Stimulated activated CD4-positive, alpha-beta T cell treated with anti-CD3 and anti-CD28 coated beads, Interleukin-12 subunit alpha, Interleukin-12 subunit beta, amount 100 ng/mL, for 48 hours (primary cell): ENCODE results near the gene LIPT1.
A peak's percentile ranks its signal among the peaks of the same experiment; 100 is the strongest.
"Not testable (repeated sequence)": the region's sequence is repeated elsewhere in the genome, so short reads cannot be mapped to it uniquely, and the experiment has no call there.

Experiments
- DNase-seq, 3 donors: peaks; one replicate each; pipeline ENCODE4 v3.0.0-alpha.2; 2020; ENCODE audit warnings: low read depth in 2 of 3, low spot score in 1 of 3

LIPT1 gene

DNA sequence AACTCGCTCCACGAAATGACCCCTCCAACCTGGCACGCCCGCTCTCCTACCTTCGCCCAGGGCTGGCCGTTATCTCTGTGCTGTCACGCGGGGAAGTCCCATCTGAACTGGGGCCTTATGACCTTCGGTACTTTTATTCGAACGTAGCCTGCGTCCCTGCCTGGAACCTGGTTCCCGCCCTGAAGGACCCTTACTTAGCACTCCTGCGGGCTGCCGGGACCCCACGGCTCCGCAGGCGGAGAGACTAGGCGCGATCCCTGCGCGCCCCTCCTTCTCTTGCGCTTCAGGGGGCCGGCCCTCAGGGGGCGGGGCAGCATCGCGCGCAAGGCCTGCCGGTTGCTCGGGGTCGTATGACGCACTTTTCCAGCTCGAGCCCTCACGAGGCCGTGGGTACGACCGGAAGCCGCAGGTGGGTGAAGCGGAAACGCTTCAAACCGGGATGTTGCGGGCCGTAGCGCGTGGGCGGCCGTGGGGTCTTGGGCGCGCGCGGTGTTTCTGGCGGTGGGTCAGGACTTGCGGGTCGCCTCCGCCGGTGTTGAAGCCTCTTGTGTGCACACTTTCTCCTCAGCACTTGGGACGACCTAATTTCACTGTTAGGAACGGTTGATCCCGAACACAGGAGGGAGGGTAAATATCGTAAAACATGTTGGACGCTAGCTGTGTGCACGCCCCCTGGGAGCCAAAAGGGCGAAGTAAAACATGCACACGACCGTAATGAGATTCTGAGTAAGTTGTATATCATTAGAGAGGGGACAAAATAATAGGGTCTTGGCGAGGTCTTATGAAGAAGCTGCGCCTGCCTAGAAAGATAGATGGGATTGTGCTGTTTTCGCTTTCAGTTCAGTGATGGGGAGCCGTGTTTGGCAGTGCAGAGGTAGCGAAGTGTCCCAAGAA is at the start of gene LIPT1, which contains the start of gene TSGA10:
Gene LIPT1, plus strand, starts transcription at position 325 of the 894 bp plus-strand sequence. CDS start 6,991 bp downstream, outside the sequence.
Gene TSGA10, minus strand, starts transcription at position 300 of the 894 bp plus-strand sequence. CDS start 45,503 bp downstream, outside the sequence.
- peak; percentile 84 to 90 (median 86) for DNase-seq

DNA sequence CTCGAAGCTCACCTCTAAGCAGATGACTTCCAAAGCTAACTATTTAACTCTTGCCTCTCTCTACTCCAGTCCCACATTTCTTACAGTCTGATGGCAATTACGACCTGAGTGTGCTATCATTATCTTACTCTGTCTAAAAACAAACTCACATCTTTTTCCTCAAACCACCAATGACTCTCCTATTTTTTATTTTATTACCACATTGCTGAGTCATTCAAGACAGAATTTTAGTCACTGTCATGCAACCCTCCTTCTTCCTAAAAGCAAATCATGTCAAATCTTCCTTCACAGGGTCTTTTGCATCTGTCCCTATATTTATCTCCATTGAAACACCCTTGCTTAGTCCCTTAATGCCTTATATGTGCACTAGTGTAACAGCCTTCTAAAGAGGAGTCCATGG is 47.9 kb upstream of the LIPT1 start:
- no peak for DNase-seq

DNA sequence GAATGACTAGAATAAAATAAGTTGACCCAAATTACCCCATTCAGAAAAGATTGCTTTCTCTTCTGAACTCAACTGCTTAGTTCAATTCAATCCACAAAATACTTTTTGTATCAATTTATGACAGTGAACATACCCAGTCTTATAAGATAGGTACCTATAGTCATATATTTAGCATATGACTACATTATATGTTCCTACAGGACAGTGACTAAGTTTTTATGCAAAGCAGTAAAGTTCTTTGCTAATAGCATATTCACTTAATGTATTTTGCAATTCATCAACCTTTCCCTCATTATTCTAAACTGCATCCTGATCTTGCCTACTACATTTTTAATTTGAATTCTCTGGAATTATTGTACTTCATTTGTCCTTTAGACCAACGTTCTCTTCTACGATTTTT is 43.5 kb upstream of the LIPT1 start:
- no peak for DNase-seq

GRCh38 chr2:99111945-99112344 is 42.8 kb upstream of the LIPT1 start:
- DNase-seq, result no peak

GRCh38 chr2:99112617-99113016 is 42.1 kb upstream of the LIPT1 start:
- DNase-seq, result no peak

DNA sequence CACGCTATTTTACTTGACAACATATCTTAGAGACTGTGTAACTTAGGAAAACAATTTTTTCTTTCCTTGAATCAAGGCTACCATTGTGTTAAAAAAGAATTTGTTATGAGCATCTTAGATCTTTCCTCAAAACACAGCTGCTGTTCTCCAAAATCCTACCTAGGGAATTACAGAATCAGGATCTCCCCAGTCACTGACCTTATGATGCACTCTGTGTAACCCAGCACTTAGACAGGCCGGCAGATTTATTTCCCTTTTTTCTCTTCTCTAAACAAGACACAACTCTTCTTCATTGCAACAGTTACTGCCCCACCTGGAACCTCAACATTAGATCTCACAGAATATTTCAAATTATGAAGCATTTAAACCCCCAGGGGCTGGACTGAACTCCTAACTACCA is 26.8 kb upstream of the LIPT1 start:
- DNase-seq, result no peak

GRCh38 chr2:99135044-99135556 is 19.7 kb upstream of the LIPT1 start:
- DNase-seq, result not testable (repeated sequence)

GRCh38 chr2:99139003-99139402 is 15.8 kb upstream of the LIPT1 start:
- no peak for DNase-seq

DNA sequence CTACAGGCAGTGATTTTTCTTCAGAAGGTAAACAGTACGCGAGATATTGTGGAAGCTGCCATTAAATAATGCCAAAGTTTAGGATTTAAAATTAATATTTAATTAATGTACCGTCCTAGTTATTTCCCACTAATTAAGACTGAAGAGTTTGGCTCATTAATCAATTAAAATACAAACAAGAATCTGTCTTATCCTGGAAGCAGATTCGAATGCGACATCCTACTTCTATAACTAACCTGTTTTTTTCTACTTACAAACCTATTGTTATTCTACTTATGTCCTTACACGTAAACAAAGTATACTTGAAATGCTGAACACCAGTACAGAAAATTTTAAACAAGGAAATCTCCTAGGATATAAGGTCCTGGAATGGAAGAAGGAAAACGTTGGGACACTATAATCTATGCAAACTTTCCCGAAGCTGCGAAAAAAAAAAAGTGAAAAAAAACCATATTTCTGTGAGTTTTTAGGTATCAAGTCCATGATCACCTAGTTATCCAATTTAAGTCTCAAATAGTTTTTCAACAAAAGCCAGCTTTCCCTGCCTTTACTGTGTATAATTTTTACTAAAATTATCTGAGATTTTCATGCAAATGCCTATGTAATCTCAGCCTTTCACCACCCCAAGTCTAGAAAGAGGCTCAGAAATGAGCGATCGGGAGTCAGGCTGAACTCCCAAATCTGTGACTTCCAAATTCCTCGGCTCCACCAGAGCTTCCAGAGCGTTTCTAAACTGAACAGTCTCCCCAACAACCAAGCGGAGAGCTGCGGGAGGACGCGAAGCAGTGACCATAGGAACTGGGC is 14.5 kb upstream of the LIPT1 start:
- no peak for DNase-seq

DNA sequence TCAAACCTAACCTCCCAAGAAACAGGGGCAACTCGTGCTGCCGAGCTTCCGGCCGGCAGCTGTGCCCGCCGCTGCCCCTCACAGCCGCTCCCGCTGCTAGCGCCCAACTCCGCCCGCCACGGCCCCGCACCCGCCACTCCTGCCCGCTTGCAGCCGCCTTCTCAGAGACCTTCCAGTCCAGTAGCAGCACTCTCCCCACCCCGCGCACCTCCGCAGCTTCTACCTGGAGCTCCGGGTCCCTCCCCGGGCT is 14.0 kb upstream of the LIPT1 start:
- DNase-seq, result no peak

DNA sequence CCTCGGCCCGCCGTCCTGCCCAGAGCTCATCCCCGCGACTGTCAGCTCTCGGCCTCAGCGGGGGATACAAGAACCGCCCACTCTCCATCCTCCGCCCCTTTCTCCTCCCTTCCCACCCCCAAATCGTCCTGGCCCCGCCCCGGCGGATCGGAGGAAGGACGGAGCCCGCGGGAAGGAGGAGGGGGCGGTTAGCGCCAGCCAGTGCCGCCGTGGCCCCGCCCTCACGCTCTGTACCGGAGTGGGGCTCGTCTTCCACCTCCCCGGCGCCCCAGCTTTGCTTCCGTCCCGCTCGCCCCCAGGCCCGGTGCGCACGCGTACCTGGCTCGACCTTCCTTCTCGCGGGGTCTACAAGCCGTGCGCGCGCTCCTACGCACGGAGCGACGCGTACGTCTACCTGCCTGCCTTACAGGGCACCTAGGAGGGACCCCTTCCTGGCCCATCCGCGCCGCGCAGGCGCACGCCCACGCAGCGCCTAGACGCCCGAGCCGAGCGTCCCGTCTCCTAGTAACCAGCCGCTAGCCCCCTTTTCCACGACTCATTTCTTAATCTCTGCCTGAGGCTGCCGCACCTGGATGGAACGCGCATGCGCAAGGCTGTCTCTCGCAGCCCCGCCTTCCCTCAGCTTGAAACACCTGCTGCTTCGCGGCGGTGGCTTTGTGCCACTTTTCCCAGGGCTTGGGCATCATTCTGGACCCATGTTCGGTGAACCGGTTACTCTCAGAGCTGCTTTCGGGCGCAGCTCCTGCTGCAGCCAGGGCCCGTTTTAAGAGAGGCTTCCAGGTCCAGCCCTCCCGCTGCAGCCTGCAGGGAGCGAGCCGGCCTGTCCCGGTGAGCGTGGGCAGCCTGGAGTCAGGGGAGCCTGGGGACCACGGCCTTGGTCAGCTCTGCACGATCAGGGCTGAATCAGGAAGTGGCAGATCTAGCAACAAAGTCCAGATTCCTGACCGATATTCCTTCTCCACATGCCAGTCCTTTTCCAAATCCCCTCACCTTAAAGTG is 13.4 kb upstream of the LIPT1 start, which contains the start of gene C2orf15:
Gene C2orf15, plus strand, starts transcription at position 598 of the 999 bp plus-strand sequence. CDS start 8,852 bp downstream, outside the sequence.
- peak; percentile 94 to 96 (median 95) for DNase-seq

DNA sequence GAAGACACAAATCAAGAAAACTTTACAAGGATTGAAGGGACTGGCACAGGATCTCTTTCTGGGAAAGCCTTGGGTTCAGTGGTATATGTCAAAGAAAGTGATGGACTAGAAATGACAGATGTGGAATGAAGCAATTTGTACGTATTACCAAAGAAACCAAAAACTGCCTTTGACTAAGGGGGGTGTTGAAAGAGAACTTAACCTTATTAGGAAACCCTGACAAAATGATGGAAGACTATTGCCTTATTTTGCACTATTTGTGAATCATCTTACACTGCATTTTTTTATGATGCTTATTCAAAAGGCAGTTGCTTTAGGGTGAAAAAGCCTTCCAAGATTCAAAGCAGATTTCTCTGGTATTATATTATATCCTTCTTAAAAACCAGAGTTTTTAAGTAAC is 4.1 kb upstream of the LIPT1 start:
- no peak for DNase-seq

DNA sequence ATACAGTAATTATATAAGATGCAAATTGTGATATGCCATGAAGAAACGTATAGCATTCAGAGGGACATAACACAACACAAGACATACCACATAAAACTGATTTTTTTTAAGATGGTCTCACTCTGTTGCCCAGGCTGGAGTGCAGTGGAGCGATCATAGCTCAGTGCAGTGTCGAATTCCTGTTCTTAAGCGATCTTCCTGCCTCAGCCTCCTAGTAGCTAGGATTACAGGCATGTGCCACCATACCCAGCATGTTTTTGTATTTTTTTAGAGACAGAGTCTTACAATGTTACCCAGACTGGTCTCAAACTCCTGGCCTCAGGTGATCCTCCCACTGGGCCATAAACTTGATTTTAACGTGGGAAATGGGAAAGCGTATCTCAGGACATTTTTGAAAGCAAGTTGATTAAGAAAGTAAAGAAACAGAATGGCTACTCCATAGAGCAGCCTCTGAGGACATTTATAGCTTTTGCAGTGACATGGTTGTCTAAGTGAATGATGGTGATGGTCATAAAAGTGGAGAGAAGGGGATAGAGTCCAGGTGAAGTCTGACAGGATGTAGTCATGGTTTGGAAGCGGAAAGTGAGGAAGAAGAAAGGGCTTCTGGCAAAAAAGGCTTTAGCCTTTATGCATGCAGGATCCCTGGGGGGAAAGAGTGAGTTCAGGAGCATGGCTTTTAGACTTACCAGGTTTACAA is 2.4 kb upstream of the LIPT1 start:
- no peak for DNase-seq

DNA sequence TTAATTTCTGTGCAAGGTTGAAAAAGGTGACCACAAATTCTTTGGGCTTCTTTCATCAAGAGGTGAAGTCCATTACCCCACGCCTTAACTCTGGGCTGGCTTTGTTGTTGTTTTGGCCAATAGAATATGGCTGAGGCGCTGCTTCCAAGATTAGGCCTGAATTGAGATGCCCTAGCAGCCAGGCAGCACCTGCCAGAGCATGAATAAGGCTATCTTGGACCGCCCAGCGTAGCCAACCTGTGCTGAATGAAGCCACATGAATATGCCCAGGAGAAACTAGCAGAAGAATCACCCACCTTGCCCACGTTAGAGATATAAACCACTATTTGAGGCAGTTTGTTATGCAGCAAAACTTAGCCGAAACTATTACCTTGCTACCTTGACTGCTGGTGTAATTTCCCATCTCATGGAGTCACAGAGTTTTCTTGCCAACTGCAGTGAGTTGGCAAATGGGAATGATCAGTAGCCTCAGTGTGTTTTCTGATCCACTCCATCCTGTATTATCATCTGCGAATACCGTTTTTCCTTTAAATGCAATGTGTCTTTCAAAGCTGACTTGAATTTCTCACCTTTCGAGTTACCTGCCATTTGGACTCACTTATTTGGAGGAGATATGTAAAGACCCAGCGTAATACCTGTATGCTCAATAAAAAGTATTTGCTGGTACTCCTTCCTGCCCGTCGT is 704 bp upstream of the LIPT1 start:
- no peak for DNase-seq

DNA sequence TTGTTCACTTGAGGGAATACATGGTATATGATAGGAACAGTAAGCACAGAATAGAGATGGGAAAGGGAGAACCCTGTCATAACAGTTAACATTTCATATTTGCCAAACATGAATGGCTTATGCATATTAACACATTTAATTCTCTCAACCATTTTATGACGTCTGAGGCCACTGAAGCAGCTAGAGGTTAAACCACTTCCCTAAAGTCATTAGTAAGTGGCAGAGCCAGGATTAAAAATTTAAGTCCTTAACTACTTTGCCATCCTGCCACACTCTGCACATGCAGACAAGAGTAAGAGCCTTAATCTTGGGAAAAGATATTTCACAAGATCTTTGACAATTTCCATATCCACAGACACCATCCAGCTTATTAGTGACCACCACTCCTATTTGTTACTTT is 2.1 kb downstream of the LIPT1 start:
- no peak for DNase-seq

DNA sequence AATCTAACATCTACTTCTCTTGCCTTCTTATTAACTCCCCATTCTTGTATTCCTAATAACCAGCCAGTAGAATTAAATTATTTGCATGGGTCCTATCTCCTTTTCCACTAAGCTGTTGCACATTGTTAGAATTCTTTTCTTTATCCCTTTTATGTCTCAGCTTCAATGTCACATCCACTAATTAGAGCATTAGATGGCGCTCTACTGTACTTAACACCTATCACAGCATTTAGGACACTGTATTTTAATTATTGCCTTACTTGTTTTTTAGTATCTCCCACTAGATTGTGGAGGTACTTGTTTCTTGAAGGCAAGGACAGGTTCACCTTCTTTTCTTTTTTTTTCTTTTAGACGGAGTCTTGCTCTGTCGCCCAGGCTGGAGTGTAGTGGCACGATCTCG is 3.8 kb downstream of the LIPT1 start:
- DNase-seq, result no peak

- no peak for DNase-seq
Measured at GRCh38 chr2:99159594-99159993, 4.8 kb downstream of the LIPT1 start.

DNA sequence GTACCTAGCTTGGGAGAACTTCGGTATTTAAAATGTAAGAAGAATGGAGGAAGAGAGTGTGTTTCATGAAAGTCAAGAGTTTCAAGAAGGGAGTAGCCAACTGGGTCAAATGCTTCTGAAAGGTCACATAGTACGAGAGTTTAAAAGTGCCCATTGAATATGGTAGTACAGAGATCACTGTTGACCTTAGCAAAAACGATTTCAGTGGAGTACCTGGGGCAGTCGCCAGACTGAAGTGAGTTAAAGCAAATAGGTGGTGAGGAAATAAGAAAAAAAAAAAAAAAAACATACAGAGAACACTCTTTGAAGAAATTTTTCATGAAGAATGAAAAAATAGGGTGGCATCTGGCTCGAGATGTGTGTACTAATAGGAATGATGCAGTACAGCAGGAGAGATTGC is 11.5 kb downstream of the LIPT1 start:
- DNase-seq, result no peak

GRCh38 chr2:99169534-99169933 is 14.8 kb downstream of the LIPT1 start:
- no peak for DNase-seq
